Hepatocyte (in vitro differentiated cells): ENCODE data around the gene DMD. TPM values are rescaled to one million over a fixed set of nuclear protein-coding genes. Genes with fewer than 3 reads are reported as not detected.

Experiments used
- DNase-seq: peaks from one replicate; pipeline ENCODE4 v3.0.0-alpha.2; 2016; ENCODE audit warnings: low spot score
- H2AFZ ChIP-seq: fragments of 200-600 bp; sonication (generic); 2 replicates; pipeline ENCODE4 v1.6.0; 2016; ENCODE audit warnings: antibody characterized with exemption, mild to moderate bottlenecking
- H3K27ac ChIP-seq: fragments of 200-600 bp; sonication (generic); 2 replicates; pipeline ENCODE4 v1.5.1; 2016; ENCODE audit warnings: mild to moderate bottlenecking
- H3K27me3 ChIP-seq: fragments of 200-600 bp; sonication (generic); 2 replicates; pipeline ENCODE4 v1.6.1; 2016
- H3K36me3 ChIP-seq: fragments of 200-600 bp; sonication (generic); replicated peaks from 2 replicates; pipeline ENCODE4 v1.5.1; 2016; ENCODE audit warnings: low read depth; ENCODE audit not compliant: insufficient read depth
- H3K4me1 ChIP-seq: fragments of 200-600 bp; sonication (generic); 2 replicates; pipeline ENCODE4 v1.5.1; 2016; ENCODE audit warnings: mild to moderate bottlenecking, moderate library complexity; ENCODE audit not compliant: insufficient read depth
- H3K4me2 ChIP-seq: fragments of 200-600 bp; sonication (generic); 2 replicates; pipeline ENCODE4 v1.6.0; 2016
- H3K4me3 ChIP-seq: fragments of 200-600 bp; sonication (generic); 2 replicates; pipeline ENCODE4 v1.5.1; 2016; ENCODE audit warnings: mild to moderate bottlenecking
- H3K79me2 ChIP-seq: fragments of 200-600 bp; sonication (generic); 2 replicates; pipeline ENCODE4 v1.6.0; 2017; ENCODE audit warnings: mild to moderate bottlenecking
- H3K9me2 ChIP-seq: fragments of 200-600 bp; sonication (generic); replicated peaks from 2 replicates; pipeline ENCODE4 v1.6.0; 2017; ENCODE audit warnings: mild to moderate bottlenecking; ENCODE audit not compliant: insufficient read depth
- H3K9me3 ChIP-seq: fragments of 200-600 bp; sonication (generic); 2 replicates; pipeline ENCODE4 v1.5.1; 2016; ENCODE audit warnings: low read depth, mild to moderate bottlenecking
- H4K20me1 ChIP-seq: fragments of 200-600 bp; sonication (generic); 2 replicates; pipeline ENCODE4 v1.6.0; 2016; ENCODE audit warnings: mild to moderate bottlenecking; ENCODE audit not compliant: insufficient read depth, poor library complexity, severe bottlenecking
- CTCF ChIP-seq: fragments of 200-600 bp; sonication (generic); IDR thresholded peaks from 2 replicates; pipeline ENCODE4 v1.5.1; 2016; ENCODE audit warnings: antibody characterized with exemption, mild to moderate bottlenecking; ENCODE audit not compliant: poor library complexity
- EZH2 ChIP-seq: fragments of 200-600 bp; sonication (generic); IDR thresholded peaks from 2 replicates; pipeline ENCODE4 v1.6.1; 2016; ENCODE audit warnings: antibody characterized with exemption, mild to moderate bottlenecking, borderline replicate concordance
- EZH2phosphoT487 ChIP-seq: fragments of 200-600 bp; sonication (generic); IDR thresholded peaks from one replicate; pipeline ENCODE4 v1.6.1; 2018; ENCODE audit warnings: antibody characterized with exemption, mild to moderate bottlenecking, low read depth, moderate library complexity; ENCODE audit not compliant: unreplicated experiment, severe bottlenecking
- WGBS: methylation state at CpG from one replicate; pipeline ENCODE4 v1.1.6; 2016; ENCODE audit warnings: low lambda C conversion rate; ENCODE audit errors: missing lambda C conversion rate; 5-methylcytosine and 5-hydroxymethylcytosine counted together
- polyA plus RNA-seq: library from polyadenylated mRNA; unstranded; fragments of >200 nt; fragmentation: Nextera tagmentation; extraction: Ambion mirVana; gene quantifications from 2 replicates; pipeline ENCODE4 v1.2.1, GENCODE V29; 2016
- total RNA-seq: library from RNA; depleted of rRNA; stranded (reverse); fragments of >200 nt; gene quantifications from 2 replicates; pipeline ENCODE4 v1.2.3, GENCODE V29; 2014

The DMD gene
- total and polyA plus RNA-seq, 2 experiments from 2014 or later: 14.2 to 27.8 TPM

GRCh38 chrX:31506928-31507327 is 1704.4 kb downstream of the DMD start:
- H4K20me1 ChIP-seq: no peaks in the 10 kb centered on the region
- H3K27ac ChIP-seq: no peak overlapping the region
- H3K4me3 ChIP-seq: no peak overlapping the region
- no peaks in the 10 kb centered on the region for H3K27me3 ChIP-seq
- 81% methylated on average over 3 of the region's 3 CpGs for WGBS
- no peak overlapping the region for H2AFZ ChIP-seq
- no peaks in the 10 kb centered on the region for H3K36me3 ChIP-seq
- H3K4me2 ChIP-seq: no peak overlapping the region
- DNase-seq: no peak
- TF ChIP-seq EZH2: no peak
- TF ChIP-seq CTCF: no peak
- TF ChIP-seq EZH2phosphoT487: no peak
- H3K9me3 ChIP-seq: no peaks in the 10 kb centered on the region
- no peaks in the 10 kb centered on the region for H3K79me2 ChIP-seq
- no peaks in the 10 kb centered on the region for H3K9me2 ChIP-seq
- H3K4me1 ChIP-seq: no peaks in the 10 kb centered on the region

GRCh38 chrX:31506360-31506759 is 1705.0 kb downstream of the DMD start:
- H3K9me2 ChIP-seq: no peaks in the 10 kb centered on the region

GRCh38 chrX:31500921-31501320 is 1710.4 kb downstream of the DMD start:
- Histone ChIP-seq H3K9me2 (no peaks in the 10 kb centered on the region), H3K9me3 (no peaks in the 10 kb centered on the region), H3K4me3 (no peak overlapping the region), H3K27ac (no peak overlapping the region), H3K36me3 (no peaks in the 10 kb centered on the region), H3K79me2 (no peaks in the 10 kb centered on the region), H4K20me1 (no peaks in the 10 kb centered on the region), H3K4me2 (no peak overlapping the region), H3K27me3 (no peaks in the 10 kb centered on the region), H3K4me1 (no peaks in the 10 kb centered on the region), H2AFZ (no peak overlapping the region)
- DNase-seq: no peak
- WGBS: 38% methylated on average over 1 of the region's 1 CpG
- TF ChIP-seq EZH2: no peak
- no peak for TF ChIP-seq EZH2phosphoT487
- TF ChIP-seq CTCF: no peak

More at GRCh38 chrX:31506360-31506759, 1705.0 kb downstream of the DMD start:
- WGBS: 65% methylated on average over 3 of the region's 3 CpGs
- no peaks in the 10 kb centered on the region for H3K4me1 ChIP-seq
- no peak overlapping the region for H2AFZ ChIP-seq
- DNase-seq: no peak
- H3K36me3 ChIP-seq: no peaks in the 10 kb centered on the region
- TF ChIP-seq EZH2phosphoT487: no peak
- TF ChIP-seq EZH2: no peak
- TF ChIP-seq CTCF: no peak
- H3K79me2 ChIP-seq: no peaks in the 10 kb centered on the region
- H4K20me1 ChIP-seq: no peaks in the 10 kb centered on the region
- no peaks in the 10 kb centered on the region for H3K9me3 ChIP-seq
- no peak overlapping the region for H3K4me3 ChIP-seq
- H3K4me2 ChIP-seq: no peak overlapping the region
- no peak overlapping the region for H3K27ac ChIP-seq
- no peaks in the 10 kb centered on the region for H3K27me3 ChIP-seq

GRCh38 chrX:31499109-31499508 is 1712.2 kb downstream of the DMD start:
- Histone ChIP-seq H3K27ac (no peak overlapping the region), H4K20me1 (no peaks in the 10 kb centered on the region), H2AFZ (no peak overlapping the region), H3K4me3 (no peak overlapping the region), H3K79me2 (no peaks in the 10 kb centered on the region), H3K27me3 (no peaks in the 10 kb centered on the region), H3K4me1 (no peaks in the 10 kb centered on the region), H3K9me3 (no peaks in the 10 kb centered on the region), H3K4me2 (no peak overlapping the region), H3K36me3 (no peaks in the 10 kb centered on the region), H3K9me2 (no peaks in the 10 kb centered on the region)
- TF ChIP-seq EZH2phosphoT487 (no peak), EZH2 (no peak), CTCF (no peak)
- WGBS: 53% methylated on average over 2 of the region's 2 CpGs
- no peak for DNase-seq
